ENCODE measurements around the gene CHML. TPM values are rescaled to one million over a fixed set of nuclear protein-coding genes. Genes with fewer than 3 reads are reported as not detected.
"Not testable (repeated sequence)": the region's sequence is repeated elsewhere in the genome, so short reads cannot be mapped to it uniquely, and the experiment has no call there.

The CHML gene
- total RNA-seq, 2 experiments from 2014 or later = 12.5 to 13.8 TPM

GRCh38 chr1:241666419-241666818 lies 26.2 kb upstream of the CHML start:
- Mint-ChIP-seq H3K4me3 (no peak overlapping the region), H3K27me3 (no peaks in the 10 kb centered on the region), H3K27ac (no peak overlapping the region), H3K9me3 (no peaks in the 10 kb centered on the region), H3K4me1 (ENCODE audit: low read depth) (peaks cover 4% of the 10 kb centered on the region), H3K36me3 (no peaks in the 10 kb centered on the region)
- CTCF ChIA-PET = no interaction called here
- intact Hi-C loops (cut with micrococcal nuclease) = no loop called here
- POLR2A ChIA-PET = no interaction called here
- DNase-seq = no peak

GRCh38 chr1:241660424-241660972 lies 20.3 kb upstream of the CHML start:
- H3K27ac Mint-ChIP-seq = no peak overlapping the region
- H3K27me3 Mint-ChIP-seq = peaks cover 8% of the 10 kb centered on the region
- H3K4me3 Mint-ChIP-seq = no peak overlapping the region
- ChIA-PET POLR2A (no interaction called here), CTCF (no interaction called here)
- no peaks in the 10 kb centered on the region for H3K4me1 Mint-ChIP-seq (ENCODE audit: low read depth)
- no peaks in the 10 kb centered on the region for H3K36me3 Mint-ChIP-seq
- H3K9me3 Mint-ChIP-seq = no peaks in the 10 kb centered on the region
- no peak for DNase-seq
- intact Hi-C loops (cut with micrococcal nuclease) = no loop called here

GRCh38 chr1:241659016-241659415 lies 18.8 kb upstream of the CHML start:
- CTCF ChIA-PET; H3K9me3 Mint-ChIP-seq; H3K36me3 Mint-ChIP-seq; H3K4me1 Mint-ChIP-seq (ENCODE audit: low read depth); H3K27ac Mint-ChIP-seq; H3K4me3 Mint-ChIP-seq; DNase-seq; intact Hi-C loops (cut with micrococcal nuclease); POLR2A ChIA-PET: not testable (repeated sequence)
- peaks cover 13% of the 10 kb centered on the region for H3K27me3 Mint-ChIP-seq

- ChIA-PET CTCF (no interaction called here), POLR2A (no interaction called here)
- intact Hi-C loops (cut with micrococcal nuclease) = no loop called here
- H3K27me3 Mint-ChIP-seq = peaks cover 13% of the 10 kb centered on the region
- H3K4me1 Mint-ChIP-seq (ENCODE audit: low read depth) = no peaks in the 10 kb centered on the region
- H3K4me3 Mint-ChIP-seq = no peak overlapping the region
- no peak for DNase-seq
- H3K36me3 Mint-ChIP-seq = no peaks in the 10 kb centered on the region
- H3K27ac Mint-ChIP-seq = no peak overlapping the region
- no peaks in the 10 kb centered on the region for H3K9me3 Mint-ChIP-seq
These were observed 18.1 kb upstream of the CHML start for GRCh38 chr1:241658081-241658793.

- intact Hi-C loops (cut with micrococcal nuclease) = no loop called here
- ChIA-PET CTCF (interaction anchor here (1.4 kb wide), 1 partner anchor 10 kb away, joined by 3 read pairs; no protein-coding TSS in a partner anchor), POLR2A (no interaction called here)
- Mint-ChIP-seq H3K9me3 (no peaks in the 10 kb centered on the region), H3K4me3 (no peak overlapping the region), H3K27me3 (peaks cover 15% of the 10 kb centered on the region), H3K27ac (no peak overlapping the region), H3K36me3 (no peaks in the 10 kb centered on the region), H3K4me1 (ENCODE audit: low read depth) (no peaks in the 10 kb centered on the region)
- no peak for DNase-seq
These were observed 14.5 kb upstream of the CHML start for GRCh38 chr1:241654641-241655040.

GRCh38 chr1:241654019-241654418 lies 13.8 kb upstream of the CHML start:
- H3K27me3 Mint-ChIP-seq = peaks cover 15% of the 10 kb centered on the region
- ChIA-PET CTCF (interaction anchor here (1.4 kb wide), 1 partner anchor 11 kb away, joined by 3 read pairs; no protein-coding TSS in a partner anchor), POLR2A (no interaction called here)
- DNase-seq = no peak
- H3K4me3 Mint-ChIP-seq = no peak overlapping the region
- no peaks in the 10 kb centered on the region for H3K36me3 Mint-ChIP-seq
- H3K4me1 Mint-ChIP-seq (ENCODE audit: low read depth) = no peaks in the 10 kb centered on the region
- H3K9me3 Mint-ChIP-seq = no peaks in the 10 kb centered on the region
- intact Hi-C loops (cut with micrococcal nuclease) = no loop called here
- H3K27ac Mint-ChIP-seq = no peak overlapping the region

- Mint-ChIP-seq H3K4me3 (no peak within 1 kb of the TSS), H3K4me1 (ENCODE audit: low read depth) (no peaks in the 10 kb centered on the region), H3K36me3 (no peaks in the 10 kb centered on the region), H3K9me3 (no peaks in the 10 kb centered on the region), H3K27me3 (peaks cover 13% of the 10 kb centered on the region), H3K27ac (no peak within 1 kb of the TSS)
- DNase-seq = no peak
- ChIA-PET CTCF (no interaction called here), POLR2A (no interaction called here)
- intact Hi-C loops (cut with micrococcal nuclease) = no loop called here
These were observed 11.8 kb upstream of the CHML start, which contains the start of gene WDR64 for GRCh38 chr1:241652012-241652411. Gene WDR64, plus strand, starts transcription at chr1:241652281. Its CDS starts 204 bp downstream, at chr1:241652485.

- Mint-ChIP-seq H3K4me3 (no peak overlapping the region), H3K36me3 (no peaks in the 10 kb centered on the region), H3K4me1 (ENCODE audit: low read depth) (peaks cover 3% of the 10 kb centered on the region), H3K9me3 (no peaks in the 10 kb centered on the region), H3K27ac (no peak overlapping the region), H3K27me3 (peaks cover 6% of the 10 kb centered on the region)
- DNase-seq = no peak
- intact Hi-C loops (cut with micrococcal nuclease) = no loop called here
- POLR2A ChIA-PET = no interaction called here
- CTCF ChIA-PET = no interaction called here
These were observed 8.0 kb upstream of the CHML start for GRCh38 chr1:241648159-241648558.

GRCh38 chr1:241647658-241648057 lies 7.5 kb upstream of the CHML start:
- no peak overlapping the region for H3K27ac Mint-ChIP-seq
- intact Hi-C loops (cut with micrococcal nuclease) = no loop called here
- H3K4me3 Mint-ChIP-seq = no peak overlapping the region
- CTCF ChIA-PET = no interaction called here
- no peaks in the 10 kb centered on the region for H3K36me3 Mint-ChIP-seq
- H3K4me1 Mint-ChIP-seq (ENCODE audit: low read depth) = peaks cover 3% of the 10 kb centered on the region
- DNase-seq = no peak
- POLR2A ChIA-PET = no interaction called here
- peaks cover 6% of the 10 kb centered on the region for H3K27me3 Mint-ChIP-seq
- no peaks in the 10 kb centered on the region for H3K9me3 Mint-ChIP-seq

GRCh38 chr1:241646201-241646600 lies 6.0 kb upstream of the CHML start:
- intact Hi-C loops (cut with micrococcal nuclease) = no loop called here
- DNase-seq = no peak
- Mint-ChIP-seq H3K27ac (no peak overlapping the region), H3K27me3 (peaks cover 6% of the 10 kb centered on the region), H3K36me3 (no peaks in the 10 kb centered on the region), H3K4me3 (no peak overlapping the region), H3K9me3 (peaks cover 6% of the 10 kb centered on the region), H3K4me1 (ENCODE audit: low read depth) (peaks cover 3% of the 10 kb centered on the region)
- POLR2A ChIA-PET = no interaction called here
- CTCF ChIA-PET = no interaction called here

- H3K4me3 Mint-ChIP-seq = no peak overlapping the region
- no peak for DNase-seq
- peaks cover 6% of the 10 kb centered on the region for H3K9me3 Mint-ChIP-seq
- H3K27ac Mint-ChIP-seq = no peak overlapping the region
- H3K27me3 Mint-ChIP-seq = peaks cover 2% of the 10 kb centered on the region
- H3K36me3 Mint-ChIP-seq = no peaks in the 10 kb centered on the region
- intact Hi-C loops (cut with micrococcal nuclease) = no loop called here
- POLR2A ChIA-PET = no interaction called here
- H3K4me1 Mint-ChIP-seq (ENCODE audit: low read depth) = peaks cover 11% of the 10 kb centered on the region
- CTCF ChIA-PET = no interaction called here
These were observed 5.0 kb upstream of the CHML start for GRCh38 chr1:241645199-241645598.

- H3K4me1 Mint-ChIP-seq (ENCODE audit: low read depth) = peaks cover 13% of the 10 kb centered on the region
- intact Hi-C loops (cut with micrococcal nuclease) = no loop called here
- H3K36me3 Mint-ChIP-seq = no peaks in the 10 kb centered on the region
- ChIA-PET CTCF (no interaction called here), POLR2A (no interaction called here)
- H3K27me3 Mint-ChIP-seq = no peaks in the 10 kb centered on the region
- no peak for DNase-seq
- no peak overlapping the region for H3K4me3 Mint-ChIP-seq
- H3K27ac Mint-ChIP-seq = no peak overlapping the region
- peaks cover 6% of the 10 kb centered on the region for H3K9me3 Mint-ChIP-seq
These were observed 4.1 kb upstream of the CHML start for GRCh38 chr1:241644259-241644658.

- Mint-ChIP-seq H3K27ac (no peak overlapping the region), H3K36me3 (peaks cover 6% of the 10 kb centered on the region), H3K4me3 (no peak overlapping the region), H3K4me1 (ENCODE audit: low read depth) (peaks cover 27% of the 10 kb centered on the region), H3K27me3 (no peaks in the 10 kb centered on the region), H3K9me3 (peaks cover 6% of the 10 kb centered on the region)
- ChIA-PET CTCF (interaction anchor here (1.2 kb wide), 1 partner anchor 31 kb away, joined by 3 read pairs; no protein-coding TSS in a partner anchor), POLR2A (no interaction called here)
- no peak for DNase-seq
- intact Hi-C loops (cut with micrococcal nuclease) = no loop called here
These were observed 2.4 kb upstream of the CHML start for GRCh38 chr1:241642593-241642944.

Data from activated CD4-positive, alpha-beta memory T cell treated with anti-CD3 and anti-CD28 coated beads for 36 hours (primary cell).